OCI-LY7 (cell line): Measurements from ENCODE around the gene RPL37.

ENCODE experiments used
- CTCF ChIP-seq: fragments of 200-600 bp; sonication (generic); conservative IDR thresholded peaks from 2 replicates; pipeline ENCODE4 v1.5.1; 2014; ENCODE audit warnings: mild to moderate bottlenecking, antibody characterized with exemption, low read length, moderate library complexity, mixed read lengths
- EZH2phosphoT487 ChIP-seq: fragments of 200-600 bp; sonication (generic); IDR thresholded peaks from 2 replicates; pipeline ENCODE4 v1.6.1; 2018; ENCODE audit warnings: low read depth, borderline replicate concordance, mild to moderate bottlenecking, mixed run types, antibody characterized with exemption, low read length, moderate library complexity, mixed read lengths

GRCh38 chr5:40798801-40799210, 36.2 kb downstream of the RPL37 start:
- TF ChIP-seq CTCF: no peak; the same call in 1 of the 2 replicates
- no peak for TF ChIP-seq EZH2phosphoT487
